ENCODE results near the gene SYNJ1.
"Not testable (repeated sequence)": the region's sequence is repeated elsewhere in the genome, so short reads cannot be mapped to it uniquely, and the experiment has no call there.

The SYNJ1 gene

GRCh38 chr21:32674038-32674437, 53.8 kb downstream of the SYNJ1 start:
- no peak overlapping the region for H3K4me3 ChIP-seq (ENCODE audit: low read depth in 1 of 5, low read length in 5 of 5)
- no peaks in the 10 kb centered on the region for H3K9me3 ChIP-seq (ENCODE audit: control insufficient read depth in 5 of 5, low read length in 5 of 5)
- peaks cover 11 to 33% (median 25%) of the 10 kb centered on the region in 5 donors for H3K36me3 ChIP-seq (ENCODE audit: control insufficient read depth in 5 of 5, insufficient read depth in 5 of 5, low read length in 5 of 5)
- H3K4me1 ChIP-seq (ENCODE audit: control insufficient read depth in 5 of 5, insufficient read depth in 5 of 5, low read length in 5 of 5) = no peaks in the 10 kb centered on the region
- H3K9ac ChIP-seq (ENCODE audit: low read length in 5 of 5) = no peak overlapping the region
- H3K27ac ChIP-seq (ENCODE audit: low read depth, low read length) = no peak overlapping the region
- H3K27me3 ChIP-seq (ENCODE audit: control insufficient read depth in 5 of 5, insufficient read depth in 4 of 5, low read length in 5 of 5) = no peaks in the 10 kb centered on the region

- peaks cover 32 to 58% (median 42%) of the 10 kb centered on the region in 5 donors for H3K36me3 ChIP-seq (ENCODE audit: control insufficient read depth in 5 of 5, insufficient read depth in 5 of 5, low read length in 5 of 5)
- peaks cover 0 to 10% (median 0%) of the 10 kb centered on the region in 5 donors for H3K9me3 ChIP-seq (ENCODE audit: control insufficient read depth in 5 of 5, low read length in 5 of 5)
- H3K9ac ChIP-seq (ENCODE audit: low read length in 5 of 5) = no peak overlapping the region
- no peak overlapping the region for H3K27ac ChIP-seq (ENCODE audit: low read depth, low read length)
- no peaks in the 10 kb centered on the region for H3K4me1 ChIP-seq (ENCODE audit: control insufficient read depth in 5 of 5, insufficient read depth in 5 of 5, low read length in 5 of 5)
- H3K27me3 ChIP-seq (ENCODE audit: control insufficient read depth in 5 of 5, insufficient read depth in 4 of 5, low read length in 5 of 5) = no peaks in the 10 kb centered on the region
- H3K4me3 ChIP-seq (ENCODE audit: low read depth in 1 of 5, low read length in 5 of 5) = no peak overlapping the region
Observed at GRCh38 chr21:32666258-32666657, 61.6 kb downstream of the SYNJ1 start.

GRCh38 chr21:32664095-32664494, 63.7 kb downstream of the SYNJ1 start:
- H3K27ac ChIP-seq (ENCODE audit: low read depth, low read length); H3K4me1 ChIP-seq (ENCODE audit: control insufficient read depth in 5 of 5, insufficient read depth in 5 of 5, low read length in 5 of 5); H3K9ac ChIP-seq (ENCODE audit: low read length in 5 of 5); H3K4me3 ChIP-seq (ENCODE audit: low read depth in 1 of 5, low read length in 5 of 5); H3K27me3 ChIP-seq (ENCODE audit: control insufficient read depth in 5 of 5, insufficient read depth in 4 of 5, low read length in 5 of 5): not testable (repeated sequence)
- Histone ChIP-seq H3K36me3 (ENCODE audit: control insufficient read depth in 5 of 5, insufficient read depth in 5 of 5, low read length in 5 of 5) (peaks cover 32 to 72% (median 44%) of the 10 kb centered on the region in 5 donors), H3K9me3 (ENCODE audit: control insufficient read depth in 5 of 5, low read length in 5 of 5) (peaks cover 0 to 10% (median 0%) of the 10 kb centered on the region in 5 donors)

GRCh38 chr21:32661981-32662380, 65.8 kb downstream of the SYNJ1 start:
- H3K27me3 ChIP-seq (ENCODE audit: control insufficient read depth in 5 of 5, insufficient read depth in 4 of 5, low read length in 5 of 5); H3K9ac ChIP-seq (ENCODE audit: low read length in 5 of 5); H3K4me1 ChIP-seq (ENCODE audit: control insufficient read depth in 5 of 5, insufficient read depth in 5 of 5, low read length in 5 of 5); H3K4me3 ChIP-seq (ENCODE audit: low read depth in 1 of 5, low read length in 5 of 5); H3K27ac ChIP-seq (ENCODE audit: low read depth, low read length): not testable (repeated sequence)
- Histone ChIP-seq H3K9me3 (ENCODE audit: control insufficient read depth in 5 of 5, low read length in 5 of 5) (peaks cover 0 to 10% (median 0%) of the 10 kb centered on the region in 5 donors), H3K36me3 (ENCODE audit: control insufficient read depth in 5 of 5, insufficient read depth in 5 of 5, low read length in 5 of 5) (peaks cover 35 to 78% (median 41%) of the 10 kb centered on the region in 5 donors)

GRCh38 chr21:32661026-32661782, 66.6 kb downstream of the SYNJ1 start:
- not testable (repeated sequence) for H3K4me1 ChIP-seq (ENCODE audit: control insufficient read depth in 5 of 5, insufficient read depth in 5 of 5, low read length in 5 of 5); H3K9ac ChIP-seq (ENCODE audit: low read length in 5 of 5); H3K4me3 ChIP-seq (ENCODE audit: low read depth in 1 of 5, low read length in 5 of 5); H3K27ac ChIP-seq (ENCODE audit: low read depth, low read length); H3K27me3 ChIP-seq (ENCODE audit: control insufficient read depth in 5 of 5, insufficient read depth in 4 of 5, low read length in 5 of 5)
- peaks cover 36 to 78% (median 44%) of the 10 kb centered on the region in 5 donors for H3K36me3 ChIP-seq (ENCODE audit: control insufficient read depth in 5 of 5, insufficient read depth in 5 of 5, low read length in 5 of 5)
- H3K9me3 ChIP-seq (ENCODE audit: control insufficient read depth in 5 of 5, low read length in 5 of 5) = peaks cover 0 to 10% (median 0%) of the 10 kb centered on the region in 5 donors

- peaks cover 23 to 70% (median 27%) of the 10 kb centered on the region in 5 donors for H3K36me3 ChIP-seq (ENCODE audit: control insufficient read depth in 5 of 5, insufficient read depth in 5 of 5, low read length in 5 of 5)
- H3K4me3 ChIP-seq (ENCODE audit: low read depth in 1 of 5, low read length in 5 of 5) = no peak overlapping the region
- H3K27ac ChIP-seq (ENCODE audit: low read depth, low read length) = no peak overlapping the region
- H3K27me3 ChIP-seq (ENCODE audit: control insufficient read depth in 5 of 5, insufficient read depth in 4 of 5, low read length in 5 of 5) = no peaks in the 10 kb centered on the region
- H3K9me3 ChIP-seq (ENCODE audit: control insufficient read depth in 5 of 5, low read length in 5 of 5) = no peaks in the 10 kb centered on the region
- H3K9ac ChIP-seq (ENCODE audit: low read length in 5 of 5) = no peak overlapping the region
- H3K4me1 ChIP-seq (ENCODE audit: control insufficient read depth in 5 of 5, insufficient read depth in 5 of 5, low read length in 5 of 5) = no peaks in the 10 kb centered on the region
Observed at GRCh38 chr21:32658524-32658923, 69.3 kb downstream of the SYNJ1 start.

- Histone ChIP-seq H3K27me3 (ENCODE audit: control insufficient read depth in 5 of 5, insufficient read depth in 4 of 5, low read length in 5 of 5) (no peaks in the 10 kb centered on the region), H3K4me3 (ENCODE audit: low read depth in 1 of 5, low read length in 5 of 5) (no peak overlapping the region), H3K9me3 (ENCODE audit: control insufficient read depth in 5 of 5, low read length in 5 of 5) (no peaks in the 10 kb centered on the region), H3K27ac (ENCODE audit: low read depth, low read length) (no peak overlapping the region), H3K9ac (ENCODE audit: low read length in 5 of 5) (no peak overlapping the region), H3K4me1 (ENCODE audit: control insufficient read depth in 5 of 5, insufficient read depth in 5 of 5, low read length in 5 of 5) (no peaks in the 10 kb centered on the region), H3K36me3 (ENCODE audit: control insufficient read depth in 5 of 5, insufficient read depth in 5 of 5, low read length in 5 of 5) (peaks cover 19 to 55% (median 28%) of the 10 kb centered on the region in 5 donors)
Observed at GRCh38 chr21:32653326-32653901, 74.4 kb downstream of the SYNJ1 start.

GRCh38 chr21:32648165-32648564, 79.6 kb downstream of the SYNJ1 start:
- H3K27ac ChIP-seq (ENCODE audit: low read depth, low read length) = no peak overlapping the region
- H3K9ac ChIP-seq (ENCODE audit: low read length in 5 of 5) = no peak overlapping the region
- H3K4me3 ChIP-seq (ENCODE audit: low read depth in 1 of 5, low read length in 5 of 5) = no peak overlapping the region
- no peaks in the 10 kb centered on the region for H3K27me3 ChIP-seq (ENCODE audit: control insufficient read depth in 5 of 5, insufficient read depth in 4 of 5, low read length in 5 of 5)
- H3K36me3 ChIP-seq (ENCODE audit: control insufficient read depth in 5 of 5, insufficient read depth in 5 of 5, low read length in 5 of 5) = peaks cover 25 to 60% (median 33%) of the 10 kb centered on the region in 5 donors
- H3K4me1 ChIP-seq (ENCODE audit: control insufficient read depth in 5 of 5, insufficient read depth in 5 of 5, low read length in 5 of 5) = no peaks in the 10 kb centered on the region
- H3K9me3 ChIP-seq (ENCODE audit: control insufficient read depth in 5 of 5, low read length in 5 of 5) = no peaks in the 10 kb centered on the region

- H3K4me3 ChIP-seq (ENCODE audit: low read depth in 1 of 5, low read length in 5 of 5) = no peak overlapping the region
- no peaks in the 10 kb centered on the region for H3K4me1 ChIP-seq (ENCODE audit: control insufficient read depth in 5 of 5, insufficient read depth in 5 of 5, low read length in 5 of 5)
- peaks cover 34 to 76% (median 44%) of the 10 kb centered on the region in 5 donors for H3K36me3 ChIP-seq (ENCODE audit: control insufficient read depth in 5 of 5, insufficient read depth in 5 of 5, low read length in 5 of 5)
- no peak overlapping the region for H3K27ac ChIP-seq (ENCODE audit: low read depth, low read length)
- no peak overlapping the region for H3K9ac ChIP-seq (ENCODE audit: low read length in 5 of 5)
- no peaks in the 10 kb centered on the region for H3K27me3 ChIP-seq (ENCODE audit: control insufficient read depth in 5 of 5, insufficient read depth in 4 of 5, low read length in 5 of 5)
- H3K9me3 ChIP-seq (ENCODE audit: control insufficient read depth in 5 of 5, low read length in 5 of 5) = no peaks in the 10 kb centered on the region
Observed at GRCh38 chr21:32645261-32646182, 82.3 kb downstream of the SYNJ1 start.

Data from subcutaneous abdominal adipose tissue (tissue), 5 donors.